ENCODE data around the gene LDLRAD3. TPM values are rescaled to one million over a fixed set of nuclear protein-coding genes. Genes with fewer than 3 reads are reported as not detected.

Gene LDLRAD3
- total RNA-seq, 2 donors from 2014 or later = 30.8 to 42.5 TPM

GRCh38 chr11:36056160-36056751 lies 112.4 kb downstream of the LDLRAD3 start:
- 92% methylated on average over 8 of the region's 8 CpGs for WGBS
- Histone ChIP-seq H3K27me3 (replicated peaks; ENCODE audit: insufficient read depth) (no peaks in the 10 kb centered on the region), H3K36me3 (no peaks in the 10 kb centered on the region), H3K9me3 (no peaks in the 10 kb centered on the region), H3K4me1 (replicated peaks) (no peaks in the 10 kb centered on the region), H3K27ac (no peak overlapping the region), H3K4me3 (no peak overlapping the region)
- intact Hi-C loops (cut with DNase I) = no loop called here
- DNase-seq (ENCODE audit: low spot score) = no peak
- no peak for TF ChIP-seq POLR2AphosphoS5 (IDR thresholded peaks at IDR 0.05)
- TF ChIP-seq, protein P1, sequence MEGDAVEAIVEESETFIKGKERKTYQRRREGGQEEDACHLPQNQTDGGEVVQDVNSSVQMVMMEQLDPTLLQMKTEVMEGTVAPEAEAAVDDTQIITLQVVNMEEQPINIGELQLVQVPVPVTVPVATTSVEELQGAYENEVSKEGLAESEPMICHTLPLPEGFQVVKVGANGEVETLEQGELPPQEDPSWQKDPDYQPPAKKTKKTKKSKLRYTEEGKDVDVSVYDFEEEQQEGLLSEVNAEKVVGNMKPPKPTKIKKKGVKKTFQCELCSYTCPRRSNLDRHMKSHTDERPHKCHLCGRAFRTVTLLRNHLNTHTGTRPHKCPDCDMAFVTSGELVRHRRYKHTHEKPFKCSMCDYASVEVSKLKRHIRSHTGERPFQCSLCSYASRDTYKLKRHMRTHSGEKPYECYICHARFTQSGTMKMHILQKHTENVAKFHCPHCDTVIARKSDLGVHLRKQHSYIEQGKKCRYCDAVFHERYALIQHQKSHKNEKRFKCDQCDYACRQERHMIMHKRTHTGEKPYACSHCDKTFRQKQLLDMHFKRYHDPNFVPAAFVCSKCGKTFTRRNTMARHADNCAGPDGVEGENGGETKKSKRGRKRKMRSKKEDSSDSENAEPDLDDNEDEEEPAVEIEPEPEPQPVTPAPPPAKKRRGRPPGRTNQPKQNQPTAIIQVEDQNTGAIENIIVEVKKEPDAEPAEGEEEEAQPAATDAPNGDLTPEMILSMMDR (IDR thresholded peaks at IDR 0.05) = peak in 3 of 4 experiments; percentile 18 to 37 (median 21)

GRCh38 chr11:36057379-36058042 lies 113.6 kb downstream of the LDLRAD3 start:
- H3K9me3 ChIP-seq = no peaks in the 10 kb centered on the region
- 86% methylated on average over 9 of the region's 9 CpGs for WGBS
- H3K27me3 ChIP-seq (replicated peaks; ENCODE audit: insufficient read depth) = no peaks in the 10 kb centered on the region
- no peaks in the 10 kb centered on the region for H3K4me1 ChIP-seq (replicated peaks)
- no peak for DNase-seq (ENCODE audit: low spot score)
- no peaks in the 10 kb centered on the region for H3K36me3 ChIP-seq
- TF ChIP-seq POLR2AphosphoS5 (IDR thresholded peaks at IDR 0.05) (no peak), POLR2A (IDR thresholded peaks at IDR 0.05) (no peak)
- TF ChIP-seq, protein P1 (IDR thresholded peaks at IDR 0.05) = no peak
- intact Hi-C loops (cut with DNase I) = no loop called here
- no peak overlapping the region for H3K4me3 ChIP-seq
- H3K27ac ChIP-seq = peak overlapping the region in 1 of 2 donors; percentile 31

GRCh38 chr11:36059660-36060059 lies 115.8 kb downstream of the LDLRAD3 start:
- no peaks in the 10 kb centered on the region for H3K4me1 ChIP-seq (replicated peaks)
- H3K4me3 ChIP-seq = no peak overlapping the region
- intact Hi-C loops (cut with DNase I) = no loop called here
- no peaks in the 10 kb centered on the region for H3K9me3 ChIP-seq
- H3K27me3 ChIP-seq (replicated peaks; ENCODE audit: insufficient read depth) = no peaks in the 10 kb centered on the region
- no peak for DNase-seq (ENCODE audit: low spot score)
- H3K27ac ChIP-seq = no peak overlapping the region
- H3K36me3 ChIP-seq = no peaks in the 10 kb centered on the region
- TF ChIP-seq POLR2AphosphoS5 (IDR thresholded peaks at IDR 0.05) = no peak
- TF ChIP-seq POLR2A (IDR thresholded peaks at IDR 0.05) = no peak
- TF ChIP-seq, protein P1 (IDR thresholded peaks at IDR 0.05) = no peak
- 97% methylated on average over 4 of the region's 4 CpGs for WGBS

- TF ChIP-seq POLR2AphosphoS5 (IDR thresholded peaks at IDR 0.05) (no peak), POLR2A (IDR thresholded peaks at IDR 0.05) (no peak)
- TF ChIP-seq, protein P1 (IDR thresholded peaks at IDR 0.05) = no peak
- 86% methylated on average over 7 of the region's 7 CpGs for WGBS
- intact Hi-C loops (cut with DNase I) = no loop called here
- Histone ChIP-seq H3K27ac (no peak overlapping the region), H3K36me3 (no peaks in the 10 kb centered on the region), H3K27me3 (replicated peaks; ENCODE audit: insufficient read depth) (no peaks in the 10 kb centered on the region), H3K9me3 (no peaks in the 10 kb centered on the region), H3K4me1 (replicated peaks) (no peaks in the 10 kb centered on the region), H3K4me3 (no peak overlapping the region)
- no peak for DNase-seq (ENCODE audit: low spot score)
Observed at GRCh38 chr11:36060926-36061325, 117.1 kb downstream of the LDLRAD3 start.

DNA sequence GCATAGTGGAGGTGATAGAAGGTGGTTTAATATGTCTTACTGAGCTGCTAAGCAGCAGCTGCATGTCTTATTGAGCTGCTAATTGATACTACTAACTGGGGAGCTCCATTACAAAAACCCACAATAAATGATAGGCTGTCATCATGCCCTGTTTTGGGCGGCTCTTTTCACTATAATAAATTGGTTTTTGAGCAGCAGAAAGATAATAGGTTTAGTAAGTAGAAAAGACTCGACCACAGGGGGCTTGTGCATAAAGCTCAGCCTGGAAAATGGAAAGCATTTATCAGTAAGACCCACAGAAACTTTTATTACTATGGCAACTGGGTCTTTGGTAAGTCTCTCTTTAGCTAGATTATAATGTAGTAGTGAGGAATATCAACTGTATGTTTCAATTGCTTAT lies 117.6 kb downstream of the LDLRAD3 start:
- no peak for DNase-seq (ENCODE audit: low spot score)
- Histone ChIP-seq H3K27ac (no peak overlapping the region), H3K4me3 (no peak overlapping the region), H3K36me3 (no peaks in the 10 kb centered on the region), H3K27me3 (replicated peaks; ENCODE audit: insufficient read depth) (no peaks in the 10 kb centered on the region), H3K9me3 (no peaks in the 10 kb centered on the region), H3K4me1 (replicated peaks) (no peaks in the 10 kb centered on the region)
- no peak for TF ChIP-seq POLR2A (IDR thresholded peaks at IDR 0.05)
- TF ChIP-seq, protein P1 (IDR thresholded peaks at IDR 0.05) = no peak
- TF ChIP-seq POLR2AphosphoS5 (IDR thresholded peaks at IDR 0.05) = no peak
- WGBS = 88% methylated on average over 2 of the region's 2 CpGs
- intact Hi-C loops (cut with DNase I) = no loop called here

Measured in prostate gland (tissue), 2 donors.